Activated T-cell treated with anti-CD3 and anti-CD28 coated beads, Interleukin-2, amount 50 U/mL, for 72 hours (primary cell): Measurements from ENCODE around the gene EEF1AKMT3. TPM values are rescaled to one million over a fixed set of nuclear protein-coding genes. Genes with fewer than 3 reads are reported as not detected.

ENCODE experiments used
- ATAC-seq, 2 donors: fragments of 150-1000 bp; cut with Tn5 transposase; replicated peaks in 1 of 2; 2 replicates each; pipeline ENCODE4 v1.10.0; 2021; ENCODE audit warnings: moderate library complexity in 2 of 2, mild to moderate bottlenecking in 1 of 2
- DNase-seq, 2 donors: peaks; one replicate each; pipeline ENCODE4 v3.0.0; 2021 to 2022; ENCODE audit warnings: mixed read lengths in 1 of 2
- H3K27ac Mint-ChIP-seq: one replicate; pipeline ENCODE4 v1.8.0; 2022; ENCODE audit warnings: mild to moderate bottlenecking, moderate library complexity, mixed read lengths
- H3K27me3 Mint-ChIP-seq: one replicate; pipeline ENCODE4 v1.8.0; 2022; ENCODE audit warnings: low read depth, mixed read lengths
- H3K36me3 Mint-ChIP-seq, 2 donors: one replicate each; pipeline ENCODE4 v1.8.0; 2022; ENCODE audit warnings: mixed read lengths in 2 of 2, mild to moderate bottlenecking in 1 of 2; ENCODE audit not compliant: insufficient read depth in 2 of 2
- H3K4me1 Mint-ChIP-seq: one replicate; pipeline ENCODE4 v1.8.0; 2022; ENCODE audit warnings: low read depth, mixed read lengths
- H3K4me3 Mint-ChIP-seq, 2 donors: one replicate each; pipeline ENCODE4 v1.8.0; 2022; ENCODE audit warnings: mild to moderate bottlenecking in 2 of 2, mixed read lengths in 2 of 2, moderate library complexity in 2 of 2
- H3K9me3 Mint-ChIP-seq, 2 donors: one replicate each; pipeline ENCODE4 v1.8.0; 2022; ENCODE audit warnings: mixed read lengths in 2 of 2
- total RNA-seq, 2 donors: library from RNA; stranded (reverse); gene quantifications; one replicate each; pipeline ENCODE4 v1.2.3, GENCODE V29; 2022

EEF1AKMT3 gene
- total RNA-seq, 2 donors from 2014 or later: 4.9 to 6.9 TPM

DNA sequence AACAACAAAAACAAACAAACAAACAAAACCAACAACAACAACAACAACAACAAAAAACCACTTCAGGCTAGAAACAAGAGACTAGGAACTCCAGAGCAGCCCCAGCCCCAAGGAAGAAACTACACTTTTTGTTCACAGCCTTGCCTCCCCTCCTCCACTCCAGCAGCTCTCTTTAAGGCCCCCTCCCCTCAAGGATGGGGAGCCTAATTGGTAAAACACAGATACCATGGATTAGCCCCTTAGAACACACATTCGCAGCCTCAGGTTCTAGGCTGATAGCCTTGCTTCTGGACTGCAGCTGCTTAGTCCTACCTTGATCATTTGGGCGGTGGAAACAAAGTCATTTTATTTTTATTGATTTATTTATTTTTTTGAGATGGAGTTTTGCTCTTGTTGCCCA, 58.0 kb downstream of the EEF1AKMT3 start:
- DNase-seq: no peak
- H3K27ac Mint-ChIP-seq: peak overlapping the region; percentile 60
- no peak overlapping the region for H3K4me3 Mint-ChIP-seq

More for the DNA sequence above, 58.0 kb downstream of the EEF1AKMT3 start:
- ATAC-seq: no peak
- Mint-ChIP-seq H3K4me1 (peaks cover 56% of the 10 kb centered on the region), H3K9me3 (no peaks in the 10 kb centered on the region), H3K27me3 (no peaks in the 10 kb centered on the region), H3K36me3 (peaks cover 3 to 5% of the 10 kb centered on the region in 2 donors)

Other genes with a start within 250 kb of the EEF1AKMT3 start
- gene MBD6, start 249.8 kb upstream of the EEF1AKMT3 start, total RNA-seq: 100 to 1,000 TPM; 131 to 148 TPM
- 10 to 100 TPM; 94.9 to 99.0 TPM for gene DCTN2, start 225.4 kb upstream of the EEF1AKMT3 start, total RNA-seq
- 1 to 10 TPM; 3.2 to 5.9 TPM for gene KIF5A, start 222.6 kb upstream of the EEF1AKMT3 start, total RNA-seq
- gene PIP4K2C, start 181.4 kb upstream of the EEF1AKMT3 start, total RNA-seq: 10 to 100 TPM; 21.3 to 23.1 TPM
- 10 to 100 TPM; 44.3 to 52.7 TPM for gene DTX3, start 167.8 kb upstream of the EEF1AKMT3 start, total RNA-seq
- 1 to 10 TPM; 2.8 to 5.3 TPM for gene ARHGEF25, start 161.2 kb upstream of the EEF1AKMT3 start, total RNA-seq
- gene B4GALNT1, start 139.4 kb upstream of the EEF1AKMT3 start, total RNA-seq: 1 to 10 TPM; 2.5 to 3.8 TPM
- gene OS9, start 78.5 kb upstream of the EEF1AKMT3 start, total RNA-seq: 100 to 1,000 TPM; 103 to 104 TPM
- 10 to 100 TPM; 21.7 to 26.9 TPM for gene AGAP2, start 33.9 kb upstream of the EEF1AKMT3 start, total RNA-seq
- 10 to 100 TPM; 18.2 to 19.6 TPM for gene TSPAN31, start 27.6 kb upstream of the EEF1AKMT3 start, total RNA-seq
- 100 to 1,000 TPM; 150 to 154 TPM for gene CDK4, start 20.3 kb upstream of the EEF1AKMT3 start, total RNA-seq
- gene MARCHF9, start 17.5 kb upstream of the EEF1AKMT3 start, total RNA-seq: 10 to 100 TPM; 30.2 to 32.9 TPM
- gene CYP27B1, start 5.5 kb upstream of the EEF1AKMT3 start, total RNA-seq: 10 to 100 TPM; 11.1 to 14.7 TPM
- 10 to 100 TPM; 18.7 TPM for gene METTL1, start 509 bp upstream of the EEF1AKMT3 start, total RNA-seq
- 10 to 100 TPM; 30.4 to 30.9 TPM for gene TSFM, start 10.2 kb downstream of the EEF1AKMT3 start, total RNA-seq
- 1 to 10 TPM; 4.8 to 5.5 TPM for gene AVIL, start 46.1 kb downstream of the EEF1AKMT3 start, total RNA-seq
- 100 to 1,000 TPM; 108 to 109 TPM for gene CTDSP2, start 74.1 kb downstream of the EEF1AKMT3 start, total RNA-seq
- 10 to 100 TPM; 23.5 to 26.3 TPM for gene ATP23, start 169.0 kb downstream of the EEF1AKMT3 start, total RNA-seq